PFSK-1 (cell line): Measurements from ENCODE around the gene CD300LD.

Source experiments
- FOXP2 ChIP-seq: optimal IDR thresholded peaks from 2 replicates; pipeline ENCODE3; 2011; ENCODE audit warnings: borderline replicate concordance, control low read depth, inconsistent platforms; ENCODE audit not compliant: insufficient read depth; ENCODE audit errors: extremely low read length, extremely low read depth
- TAF1 ChIP-seq: IDR thresholded peaks from 2 replicates; pipeline ENCODE4 v1.6.1; 2012; ENCODE audit warnings: low read length, control low read depth, borderline replicate concordance; ENCODE audit not compliant: insufficient read depth

DNA sequence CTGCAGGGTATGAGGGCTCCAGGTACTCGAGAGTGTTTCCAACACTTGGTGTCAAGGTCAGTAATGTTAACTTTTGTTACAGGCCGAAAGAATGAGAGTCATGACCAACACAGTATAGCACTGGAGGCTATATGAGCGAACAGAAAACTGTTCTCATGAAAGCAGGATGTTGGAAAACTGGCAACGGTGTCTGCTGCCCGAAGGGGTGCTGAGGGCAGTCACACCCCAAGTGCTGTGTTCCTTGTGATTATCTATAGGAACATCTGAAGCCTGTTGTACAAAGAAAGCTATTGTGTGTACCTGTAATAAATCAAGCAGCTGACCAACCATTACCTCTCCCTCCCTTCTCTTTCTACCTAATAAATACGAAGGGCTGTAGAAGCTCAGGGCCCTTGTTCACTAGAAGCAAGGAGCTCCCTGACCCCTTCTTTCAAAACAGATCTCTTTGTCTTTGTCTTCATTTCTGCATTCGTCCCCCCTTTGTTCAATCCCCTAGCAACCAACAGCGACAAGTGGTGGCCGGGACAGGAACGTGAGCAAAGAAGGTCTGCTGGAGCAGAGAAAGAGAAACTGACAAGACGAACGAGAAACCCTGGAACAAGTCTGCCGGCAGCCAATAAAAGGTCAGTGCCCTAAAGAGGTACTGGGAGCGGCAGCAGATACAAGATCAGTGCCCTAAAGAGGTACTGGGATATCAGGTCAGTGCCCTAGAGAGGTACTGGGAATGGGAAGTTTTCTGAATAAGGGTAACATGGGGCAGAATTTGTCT lies 7.6 kb downstream of the CD300LD start:
- TF ChIP-seq TAF1 (no peak), FOXP2 (no peak)
